Calu3 (cell line): ENCODE measurements around the gene TMEM121B. TPM values are rescaled to one million over a fixed set of nuclear protein-coding genes. Genes with fewer than 3 reads are reported as not detected.

Experiments used
- BruUV-seq: library from RNA; stranded (reverse); fragments of 400-500 nt; replicated peaks from 2 replicates; lab custom pipeline; 2021; lab: Mats Ljungman, UMichigan
- CTCF ChIA-PET: fragments of 300-600 bp; sonication (Branson Sonifier 250); formaldehyde crosslinking; loops from one replicate; lab custom pipeline; 2022; ENCODE audit warnings: antibody characterized with exemption; lab: Charles Lee
- DNase-seq: peaks from one replicate; pipeline ENCODE4 v3.0.0; 2022
- H3K27ac Mint-ChIP-seq: one replicate; pipeline ENCODE4 v1.8.0; 2022; ENCODE audit warnings: mixed read lengths; ENCODE audit not compliant: unreplicated experiment
- H3K27me3 Mint-ChIP-seq: one replicate; pipeline ENCODE4 v1.8.0; 2022; ENCODE audit warnings: mixed read lengths; ENCODE audit not compliant: unreplicated experiment
- H3K36me3 Mint-ChIP-seq: one replicate; pipeline ENCODE4 v1.8.0; 2022; ENCODE audit warnings: mild to moderate bottlenecking, moderate library complexity, mixed read lengths; ENCODE audit not compliant: insufficient read depth, unreplicated experiment
- H3K4me1 Mint-ChIP-seq: one replicate; pipeline ENCODE4 v1.8.0; 2022; ENCODE audit warnings: mild to moderate bottlenecking, low read depth, mixed read lengths; ENCODE audit not compliant: unreplicated experiment
- H3K4me3 Mint-ChIP-seq: one replicate; pipeline ENCODE4 v1.8.0; 2022; ENCODE audit warnings: mild to moderate bottlenecking, low read depth, moderate library complexity, mixed read lengths; ENCODE audit not compliant: unreplicated experiment
- H3K9me3 Mint-ChIP-seq: one replicate; pipeline ENCODE4 v1.8.0; 2022; ENCODE audit warnings: low read depth, mixed read lengths; ENCODE audit not compliant: unreplicated experiment
- intact Hi-C: fragments of 100-400 bp; cut with micrococcal nuclease; formaldehyde crosslinking; loops from one replicate; pipeline ENCODE4 v1.10.0; 2022; ENCODE audit not compliant: unreplicated experiment
- total RNA-seq: library from RNA; stranded (reverse); gene quantifications from 2 replicates; pipeline ENCODE4 v1.2.3, GENCODE V29; 2022
- TF ChIP-seq, protein P1 (sequence below): fragments of 200-600 bp; IDR thresholded peaks from one replicate; pipeline ENCODE4 v1.8.0; 2022; ENCODE audit warnings: antibody characterized with exemption; ENCODE audit not compliant: unreplicated experiment

Gene TMEM121B
- total RNA-seq, 1 experiment from 2014 or later: 0.21 TPM

- Mint-ChIP-seq H3K4me3 (no peak overlapping the region), H3K4me1 (no peaks in the 10 kb centered on the region), H3K27me3 (no peaks in the 10 kb centered on the region), H3K9me3 (no peaks in the 10 kb centered on the region), H3K36me3 (no peaks in the 10 kb centered on the region), H3K27ac (no peak overlapping the region)
- intact Hi-C loops: no loop called here
- TF ChIP-seq, protein P1, sequence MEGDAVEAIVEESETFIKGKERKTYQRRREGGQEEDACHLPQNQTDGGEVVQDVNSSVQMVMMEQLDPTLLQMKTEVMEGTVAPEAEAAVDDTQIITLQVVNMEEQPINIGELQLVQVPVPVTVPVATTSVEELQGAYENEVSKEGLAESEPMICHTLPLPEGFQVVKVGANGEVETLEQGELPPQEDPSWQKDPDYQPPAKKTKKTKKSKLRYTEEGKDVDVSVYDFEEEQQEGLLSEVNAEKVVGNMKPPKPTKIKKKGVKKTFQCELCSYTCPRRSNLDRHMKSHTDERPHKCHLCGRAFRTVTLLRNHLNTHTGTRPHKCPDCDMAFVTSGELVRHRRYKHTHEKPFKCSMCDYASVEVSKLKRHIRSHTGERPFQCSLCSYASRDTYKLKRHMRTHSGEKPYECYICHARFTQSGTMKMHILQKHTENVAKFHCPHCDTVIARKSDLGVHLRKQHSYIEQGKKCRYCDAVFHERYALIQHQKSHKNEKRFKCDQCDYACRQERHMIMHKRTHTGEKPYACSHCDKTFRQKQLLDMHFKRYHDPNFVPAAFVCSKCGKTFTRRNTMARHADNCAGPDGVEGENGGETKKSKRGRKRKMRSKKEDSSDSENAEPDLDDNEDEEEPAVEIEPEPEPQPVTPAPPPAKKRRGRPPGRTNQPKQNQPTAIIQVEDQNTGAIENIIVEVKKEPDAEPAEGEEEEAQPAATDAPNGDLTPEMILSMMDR: no peak
- CTCF ChIA-PET: no interaction called here
- no peak for DNase-seq
- BruUV-seq: no TSS peak
These were observed 20.5 kb downstream of the TMEM121B start for GRCh38 chr22:17100621-17101020.

GRCh38 chr22:17098379-17098819 is 22.8 kb downstream of the TMEM121B start:
- no peak for DNase-seq
- no peak overlapping the region for H3K4me3 Mint-ChIP-seq
- CTCF ChIA-PET: no interaction called here
- intact Hi-C loops: no loop called here
- BruUV-seq: no TSS peak
- no peaks in the 10 kb centered on the region for H3K9me3 Mint-ChIP-seq
- TF ChIP-seq, protein P1: no peak
- H3K27ac Mint-ChIP-seq: no peak overlapping the region
- H3K36me3 Mint-ChIP-seq: no peaks in the 10 kb centered on the region
- H3K27me3 Mint-ChIP-seq: no peaks in the 10 kb centered on the region
- no peaks in the 10 kb centered on the region for H3K4me1 Mint-ChIP-seq

DNA sequence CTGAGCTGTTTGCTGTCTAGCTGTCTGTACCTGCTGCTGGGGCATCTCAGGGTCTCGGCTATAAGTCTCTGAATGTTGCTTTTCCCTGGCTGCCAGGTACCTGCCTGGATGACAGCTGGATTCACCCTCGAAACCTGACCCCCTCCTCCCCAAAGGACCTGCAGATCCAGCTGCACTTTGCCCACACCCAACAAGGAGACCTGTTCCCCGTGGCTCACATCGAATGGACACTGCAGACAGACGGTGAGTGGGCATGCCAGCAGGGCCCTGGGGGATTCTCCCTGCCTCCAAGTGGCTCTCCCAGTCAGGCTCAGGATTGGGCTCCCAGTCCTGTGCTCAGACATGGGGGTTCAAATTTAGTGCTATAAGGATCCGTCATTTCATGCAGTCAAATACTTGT is 23.5 kb downstream of the TMEM121B start:
- Mint-ChIP-seq H3K4me1 (no peaks in the 10 kb centered on the region), H3K27ac (no peak overlapping the region), H3K27me3 (no peaks in the 10 kb centered on the region), H3K4me3 (no peak overlapping the region), H3K9me3 (no peaks in the 10 kb centered on the region), H3K36me3 (no peaks in the 10 kb centered on the region)
- TF ChIP-seq, protein P1: no peak
- intact Hi-C loops: no loop called here
- CTCF ChIA-PET: no interaction called here
- BruUV-seq: no TSS peak
- DNase-seq: no peak

DNA sequence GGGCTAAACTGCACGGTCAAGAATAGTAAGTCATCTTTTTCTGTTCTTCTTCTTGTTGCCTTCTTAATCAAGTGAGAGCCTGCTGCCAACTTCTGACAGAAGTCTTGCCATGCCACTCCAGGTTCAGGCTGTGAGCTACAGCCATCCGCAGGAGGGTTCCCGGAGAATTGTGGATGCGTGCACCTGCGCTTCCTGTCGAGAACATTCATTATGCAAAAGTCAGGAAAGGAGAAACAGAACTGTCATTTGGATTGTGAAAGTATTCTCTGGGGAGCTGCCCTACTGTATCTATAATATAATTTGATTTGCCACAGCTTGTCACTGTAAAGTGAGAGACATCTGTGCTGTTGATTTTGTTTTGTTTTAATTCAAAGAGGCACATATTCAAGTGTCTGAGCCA is 24.1 kb downstream of the TMEM121B start:
- intact Hi-C loops: no loop called here
- Mint-ChIP-seq H3K4me1 (no peaks in the 10 kb centered on the region), H3K36me3 (no peaks in the 10 kb centered on the region), H3K27me3 (no peaks in the 10 kb centered on the region), H3K9me3 (no peaks in the 10 kb centered on the region), H3K27ac (no peak overlapping the region), H3K4me3 (no peak overlapping the region)
- no peak for DNase-seq
- TF ChIP-seq, protein P1: no peak
- CTCF ChIA-PET: interaction anchor here (0.6 to 1.2 kb wide), 2 partner anchors 105 to 416 kb away, joined by 5 read pairs; no protein-coding TSS in a partner anchor
- BruUV-seq: no TSS peak
